Adrenal gland (tissue), 5 donors: ENCODE data around the gene TMEM51.

ENCODE experiments used
- CTCF ChIP-seq, 6 experiments: fragments of 450-650 bp in 4 of 6; fragments of 200-600 bp in 2 of 6; sonication (generic) in 1 of 6; IDR thresholded peaks; 1 replicate in 5 of 6; 2 replicates in 1 of 6; pipeline versions ENCODE4 v1.5.1 to v1.8.0; 2016 to 2021; ENCODE audit warnings: antibody characterized with exemption in 6 of 6, mild to moderate bottlenecking in 2 of 6, moderate library complexity in 1 of 6
- POLR2A ChIP-seq, 2 donors: fragments of 450-650 bp; IDR thresholded peaks; one replicate each; pipeline ENCODE4 v1.6.1; 2017; ENCODE audit warnings: antibody characterized with exemption in 2 of 2, mild to moderate bottlenecking in 2 of 2, moderate library complexity in 1 of 2
- donor health status: DM: no; HTN: no; CAD: no.

GRCh38 chr1:15224974-15225373, 71.4 kb downstream of the TMEM51 start:
- TF ChIP-seq CTCF (IDR thresholded peaks at IDR 0.05) (no peak), POLR2A (IDR thresholded peaks at IDR 0.05) (no peak)
